GM19397 (cell line): ENCODE data around the gene RGS8.
A peak's percentile ranks its signal among the peaks of the same experiment; 100 is the strongest.

Source experiments
- ATAC-seq: cut with Tn5 transposase; IDR thresholded peaks from one replicate; pipeline ENCODE4 v1.9.1; 2021; ENCODE audit warnings: mild to moderate bottlenecking, moderate library complexity; ENCODE audit not compliant: unreplicated experiment

RGS8 gene

GRCh38 chr1:182684116-182684828 is at the start of gene RGS8:
RGS8 (minus strand) TSS chr1:182684587; CDS start chr1:182669649, 14,938 bp downstream.
- ATAC-seq: no peak

GRCh38 chr1:182731852-182732575 is 47.6 kb upstream of the RGS8 start:
- ATAC-seq: no peak

GRCh38 chr1:182726912-182727311 is 42.5 kb upstream of the RGS8 start:
- no peak for ATAC-seq

- no peak for ATAC-seq
Observed at GRCh38 chr1:182725259-182726255, 41.2 kb upstream of the RGS8 start.

GRCh38 chr1:182724215-182724614 is 39.8 kb upstream of the RGS8 start:
- no peak for ATAC-seq

GRCh38 chr1:182723200-182723599 is 38.8 kb upstream of the RGS8 start:
- no peak for ATAC-seq

- no peak for ATAC-seq
Observed at GRCh38 chr1:182721525-182721924, 37.1 kb upstream of the RGS8 start.

GRCh38 chr1:182720463-182720862 is 36.1 kb upstream of the RGS8 start:
- no peak for ATAC-seq

GRCh38 chr1:182719553-182719952 is 35.2 kb upstream of the RGS8 start:
- no peak for ATAC-seq

GRCh38 chr1:182718311-182718710 is 33.9 kb upstream of the RGS8 start:
- no peak for ATAC-seq

GRCh38 chr1:182716740-182717720 is 32.6 kb upstream of the RGS8 start:
- peak; percentile 65 for ATAC-seq

- ATAC-seq: no peak
Observed at GRCh38 chr1:182715531-182715930, 31.1 kb upstream of the RGS8 start.

GRCh38 chr1:182714546-182714945 is 30.2 kb upstream of the RGS8 start:
- ATAC-seq: no peak

GRCh38 chr1:182713939-182714338 is 29.6 kb upstream of the RGS8 start:
- no peak for ATAC-seq

GRCh38 chr1:182713492-182713891 is 29.1 kb upstream of the RGS8 start:
- no peak for ATAC-seq

GRCh38 chr1:182709855-182710254 is 25.5 kb upstream of the RGS8 start:
- no peak for ATAC-seq

- ATAC-seq: no peak
Observed at GRCh38 chr1:182709225-182709764, 24.9 kb upstream of the RGS8 start.

GRCh38 chr1:182707122-182707521 is 22.7 kb upstream of the RGS8 start:
- no peak for ATAC-seq

- no peak for ATAC-seq
Observed at GRCh38 chr1:182704677-182705076, 20.3 kb upstream of the RGS8 start.

- no peak for ATAC-seq
Observed at GRCh38 chr1:182703539-182703938, 19.2 kb upstream of the RGS8 start.
